Measurements from ENCODE around the gene KRT86.

DNA sequence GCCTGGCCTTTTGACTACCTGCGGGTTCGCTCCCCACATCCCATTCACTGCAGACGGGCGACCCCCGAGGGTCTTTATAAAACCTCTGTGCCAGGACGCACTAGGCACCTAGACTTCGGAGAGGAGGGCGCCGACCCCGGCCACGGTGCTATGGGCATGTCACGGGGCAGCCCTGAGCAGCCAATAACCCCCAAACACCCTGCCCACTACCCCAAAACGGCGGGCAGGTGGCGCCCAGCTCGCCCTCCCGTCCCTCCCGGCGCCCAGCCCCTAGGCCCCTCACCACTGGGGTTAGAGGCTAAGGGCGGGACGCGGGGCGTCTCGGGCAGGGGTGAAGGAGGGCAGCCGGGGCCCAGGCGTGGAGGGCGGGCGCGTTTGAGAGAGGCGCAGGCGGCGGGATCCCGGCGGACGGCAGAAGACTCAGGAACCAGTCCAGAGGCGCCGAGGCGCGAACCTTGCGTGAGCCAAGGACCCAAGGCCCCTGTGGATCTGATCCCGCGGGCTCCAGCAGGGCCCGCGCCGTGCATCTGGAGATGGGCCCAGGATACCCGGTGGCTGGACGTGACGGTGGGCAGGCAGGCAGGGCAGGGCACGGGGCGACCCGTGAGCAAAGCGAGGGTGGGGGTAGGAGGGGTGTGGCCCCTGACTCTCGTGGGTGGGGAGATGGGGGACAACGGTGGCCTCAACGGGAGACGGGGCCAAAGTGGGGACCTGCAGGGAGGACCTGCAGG is 81.8 kb downstream of the KRT86 start:
- no peak for TF ChIP-seq KDM1A (IDR thresholded peaks at IDR 0.05)
- TF ChIP-seq ZBTB8A (IDR thresholded peaks at IDR 0.05; ENCODE audit: partially characterized antibody): no peak
- TF ChIP-seq, protein P1, sequence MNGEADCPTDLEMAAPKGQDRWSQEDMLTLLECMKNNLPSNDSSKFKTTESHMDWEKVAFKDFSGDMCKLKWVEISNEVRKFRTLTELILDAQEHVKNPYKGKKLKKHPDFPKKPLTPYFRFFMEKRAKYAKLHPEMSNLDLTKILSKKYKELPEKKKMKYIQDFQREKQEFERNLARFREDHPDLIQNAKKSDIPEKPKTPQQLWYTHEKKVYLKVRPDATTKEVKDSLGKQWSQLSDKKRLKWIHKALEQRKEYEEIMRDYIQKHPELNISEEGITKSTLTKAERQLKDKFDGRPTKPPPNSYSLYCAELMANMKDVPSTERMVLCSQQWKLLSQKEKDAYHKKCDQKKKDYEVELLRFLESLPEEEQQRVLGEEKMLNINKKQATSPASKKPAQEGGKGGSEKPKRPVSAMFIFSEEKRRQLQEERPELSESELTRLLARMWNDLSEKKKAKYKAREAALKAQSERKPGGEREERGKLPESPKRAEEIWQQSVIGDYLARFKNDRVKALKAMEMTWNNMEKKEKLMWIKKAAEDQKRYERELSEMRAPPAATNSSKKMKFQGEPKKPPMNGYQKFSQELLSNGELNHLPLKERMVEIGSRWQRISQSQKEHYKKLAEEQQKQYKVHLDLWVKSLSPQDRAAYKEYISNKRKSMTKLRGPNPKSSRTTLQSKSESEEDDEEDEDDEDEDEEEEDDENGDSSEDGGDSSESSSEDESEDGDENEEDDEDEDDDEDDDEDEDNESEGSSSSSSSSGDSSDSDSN (IDR thresholded peaks at IDR 0.05; ENCODE audit: borderline replicate concordance in 1 of 2, low read depth in 2 of 2, low read length in 2 of 2): no peak
- no peak for TF ChIP-seq POLR2A (conservative IDR thresholded peaks at IDR 0.05)
- TF ChIP-seq MYC (IDR thresholded peaks at IDR 0.05; ENCODE audit: low read depth, low read length): no peak
- no peak for TF ChIP-seq MYC (CRISPR knock-in tag; IDR thresholded peaks at IDR 0.05; ENCODE audit: borderline replicate concordance, low read depth)
- TF ChIP-seq MAFF (IDR thresholded peaks at IDR 0.05; ENCODE audit: low read length): no peak
- TF ChIP-seq, protein P2, sequence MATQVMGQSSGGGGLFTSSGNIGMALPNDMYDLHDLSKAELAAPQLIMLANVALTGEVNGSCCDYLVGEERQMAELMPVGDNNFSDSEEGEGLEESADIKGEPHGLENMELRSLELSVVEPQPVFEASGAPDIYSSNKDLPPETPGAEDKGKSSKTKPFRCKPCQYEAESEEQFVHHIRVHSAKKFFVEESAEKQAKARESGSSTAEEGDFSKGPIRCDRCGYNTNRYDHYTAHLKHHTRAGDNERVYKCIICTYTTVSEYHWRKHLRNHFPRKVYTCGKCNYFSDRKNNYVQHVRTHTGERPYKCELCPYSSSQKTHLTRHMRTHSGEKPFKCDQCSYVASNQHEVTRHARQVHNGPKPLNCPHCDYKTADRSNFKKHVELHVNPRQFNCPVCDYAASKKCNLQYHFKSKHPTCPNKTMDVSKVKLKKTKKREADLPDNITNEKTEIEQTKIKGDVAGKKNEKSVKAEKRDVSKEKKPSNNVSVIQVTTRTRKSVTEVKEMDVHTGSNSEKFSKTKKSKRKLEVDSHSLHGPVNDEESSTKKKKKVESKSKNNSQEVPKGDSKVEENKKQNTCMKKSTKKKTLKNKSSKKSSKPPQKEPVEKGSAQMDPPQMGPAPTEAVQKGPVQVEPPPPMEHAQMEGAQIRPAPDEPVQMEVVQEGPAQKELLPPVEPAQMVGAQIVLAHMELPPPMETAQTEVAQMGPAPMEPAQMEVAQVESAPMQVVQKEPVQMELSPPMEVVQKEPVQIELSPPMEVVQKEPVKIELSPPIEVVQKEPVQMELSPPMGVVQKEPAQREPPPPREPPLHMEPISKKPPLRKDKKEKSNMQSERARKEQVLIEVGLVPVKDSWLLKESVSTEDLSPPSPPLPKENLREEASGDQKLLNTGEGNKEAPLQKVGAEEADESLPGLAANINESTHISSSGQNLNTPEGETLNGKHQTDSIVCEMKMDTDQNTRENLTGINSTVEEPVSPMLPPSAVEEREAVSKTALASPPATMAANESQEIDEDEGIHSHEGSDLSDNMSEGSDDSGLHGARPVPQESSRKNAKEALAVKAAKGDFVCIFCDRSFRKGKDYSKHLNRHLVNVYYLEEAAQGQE (IDR thresholded peaks at IDR 0.05; ENCODE audit: borderline replicate concordance): no peak
- TF ChIP-seq, protein P2 (CRISPR knock-in tag; IDR thresholded peaks at IDR 0.05; ENCODE audit: low read depth): no peak
- no peak for TF ChIP-seq DACH1 (IDR thresholded peaks at IDR 0.05; ENCODE audit: partially characterized antibody)
